ENCODE measurements around the gene RHBDL3. TPM values are rescaled to one million over a fixed set of nuclear protein-coding genes. Genes with fewer than 3 reads are reported as not detected.

The RHBDL3 gene
- total and polyA plus RNA-seq, 2 donors (not counting 3 experiments of a cell fraction or from before 2014, with no cell fraction given): 0.11 to 0.20 TPM

DNA sequence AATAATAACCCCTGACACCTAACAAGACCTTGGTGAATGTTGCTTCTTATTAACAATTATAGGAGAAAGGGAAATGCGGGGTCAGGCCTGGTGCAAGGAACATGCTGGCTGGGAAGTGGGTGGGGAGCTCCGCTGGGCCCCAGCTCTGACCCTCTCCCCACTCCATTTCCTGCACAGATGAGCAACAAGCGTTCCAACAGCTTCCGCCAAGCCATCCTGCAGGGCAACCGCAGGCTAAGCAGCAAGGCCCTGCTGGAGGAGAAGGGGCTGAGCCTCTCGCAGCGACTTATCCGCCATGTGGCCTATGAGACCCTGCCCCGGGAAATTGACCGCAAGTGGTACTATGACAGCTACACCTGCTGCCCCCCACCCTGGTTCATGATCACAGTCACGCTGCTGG is 23.0 kb downstream of the RHBDL3 start:
- H3K9ac ChIP-seq (replicated peaks; ENCODE audit: extremely low read depth, insufficient read depth, low read length): no peak overlapping the region
- no peak for DNase-seq (ENCODE audit: low read depth, low spot score)
- H4K20me1 ChIP-seq (replicated peaks; ENCODE audit: control insufficient read depth, extremely low read depth, insufficient read depth, low read length): no peaks in the 10 kb centered on the region
- H3K9me1 ChIP-seq (replicated peaks; ENCODE audit: control insufficient read depth, extremely low read depth, insufficient read depth, low read length): no peaks in the 10 kb centered on the region
- intact Hi-C loops (cut with micrococcal nuclease): no loop called here
- H3K27ac ChIP-seq (ENCODE audit: insufficient read depth, low read depth, low read length): no peak overlapping the region
- ChIA-PET POLR2A (no interaction called here), CTCF (interaction anchor here (3.5 kb wide), 1 partner anchor 17 kb away, joined by 14 read pairs; no protein-coding TSS in a partner anchor)
- H3K27me3 ChIP-seq (ENCODE audit: control insufficient read depth in 2 of 2, insufficient read depth in 2 of 2, low read length in 2 of 2): peaks cover 0 to 2% of the 10 kb centered on the region in 2 experiments
- no peaks in the 10 kb centered on the region for H3K36me3 ChIP-seq (ENCODE audit: control insufficient read depth in 2 of 2, extremely low read depth in 1 of 2, insufficient read depth in 2 of 2, low read length in 2 of 2)
- no peaks in the 10 kb centered on the region for H3K79me2 ChIP-seq (ENCODE audit: control insufficient read depth, insufficient read depth, low read length)
- H2AFZ ChIP-seq (ENCODE audit: low read depth, low read length): no peak overlapping the region
- H3K4me1 ChIP-seq (ENCODE audit: control insufficient read depth, extremely low read depth, insufficient read depth, low read length): peaks cover 9% of the 10 kb centered on the region
- FAIRE-seq: peak; percentile 15
- TF ChIP-seq, protein P1, sequence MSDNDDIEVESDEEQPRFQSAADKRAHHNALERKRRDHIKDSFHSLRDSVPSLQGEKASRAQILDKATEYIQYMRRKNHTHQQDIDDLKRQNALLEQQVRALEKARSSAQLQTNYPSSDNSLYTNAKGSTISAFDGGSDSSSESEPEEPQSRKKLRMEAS (IDR thresholded peaks at IDR 0.05; ENCODE audit: insufficient read depth, insufficient read length): no peak
- TF ChIP-seq JUN (IDR thresholded peaks at IDR 0.05; ENCODE audit: borderline replicate concordance, insufficient read depth, insufficient read length, low read depth) (no peak), POLR2AphosphoS5 (IDR thresholded peaks at IDR 0.05; ENCODE audit: insufficient read depth, low read depth, low read length) (peak; percentile 39), MYC (IDR thresholded peaks at IDR 0.05; ENCODE audit: low read depth, low read length) (no peak), POLR2A (IDR thresholded peaks at IDR 0.05; ENCODE audit: low read depth, low read length) (no peak), GATA2 (IDR thresholded peaks at IDR 0.05; ENCODE audit: insufficient read depth, insufficient read length, low read depth, low read length) (peak; percentile 19), EZH2 (IDR thresholded peaks at IDR 0.05; ENCODE audit: borderline replicate concordance, low read depth, low read length, severe bottlenecking) (no peak)
- TF ChIP-seq, protein P2, sequence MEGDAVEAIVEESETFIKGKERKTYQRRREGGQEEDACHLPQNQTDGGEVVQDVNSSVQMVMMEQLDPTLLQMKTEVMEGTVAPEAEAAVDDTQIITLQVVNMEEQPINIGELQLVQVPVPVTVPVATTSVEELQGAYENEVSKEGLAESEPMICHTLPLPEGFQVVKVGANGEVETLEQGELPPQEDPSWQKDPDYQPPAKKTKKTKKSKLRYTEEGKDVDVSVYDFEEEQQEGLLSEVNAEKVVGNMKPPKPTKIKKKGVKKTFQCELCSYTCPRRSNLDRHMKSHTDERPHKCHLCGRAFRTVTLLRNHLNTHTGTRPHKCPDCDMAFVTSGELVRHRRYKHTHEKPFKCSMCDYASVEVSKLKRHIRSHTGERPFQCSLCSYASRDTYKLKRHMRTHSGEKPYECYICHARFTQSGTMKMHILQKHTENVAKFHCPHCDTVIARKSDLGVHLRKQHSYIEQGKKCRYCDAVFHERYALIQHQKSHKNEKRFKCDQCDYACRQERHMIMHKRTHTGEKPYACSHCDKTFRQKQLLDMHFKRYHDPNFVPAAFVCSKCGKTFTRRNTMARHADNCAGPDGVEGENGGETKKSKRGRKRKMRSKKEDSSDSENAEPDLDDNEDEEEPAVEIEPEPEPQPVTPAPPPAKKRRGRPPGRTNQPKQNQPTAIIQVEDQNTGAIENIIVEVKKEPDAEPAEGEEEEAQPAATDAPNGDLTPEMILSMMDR (IDR thresholded peaks at IDR 0.05; ENCODE audit: extremely low read depth in 1 of 2, insufficient read depth in 1 of 2, low read depth in 1 of 2, low read length in 2 of 2): no peak
- no peaks in the 10 kb centered on the region for H3K9me3 ChIP-seq (replicated peaks; ENCODE audit: control insufficient read depth, insufficient read depth, low read length)
- H3K4me2 ChIP-seq (ENCODE audit: insufficient read depth, low read length): no peak overlapping the region
- no peak overlapping the region for H3K4me3 ChIP-seq (replicated peaks in 1 of 3; ENCODE audit: insufficient read depth in 1 of 3, low read depth in 1 of 3, low read length in 3 of 3)
- no TSS peak for BruUV-seq (replicated peaks)
- dilution Hi-C loops (cut with MboI; ENCODE audit: extremely low pct_ligation_motif_present, low sequenced_read_pairs): no loop called here

Measured in endothelial cell of umbilical vein (primary cell).